ENCODE measurements around the gene SPG7.

Gene SPG7

DNA sequence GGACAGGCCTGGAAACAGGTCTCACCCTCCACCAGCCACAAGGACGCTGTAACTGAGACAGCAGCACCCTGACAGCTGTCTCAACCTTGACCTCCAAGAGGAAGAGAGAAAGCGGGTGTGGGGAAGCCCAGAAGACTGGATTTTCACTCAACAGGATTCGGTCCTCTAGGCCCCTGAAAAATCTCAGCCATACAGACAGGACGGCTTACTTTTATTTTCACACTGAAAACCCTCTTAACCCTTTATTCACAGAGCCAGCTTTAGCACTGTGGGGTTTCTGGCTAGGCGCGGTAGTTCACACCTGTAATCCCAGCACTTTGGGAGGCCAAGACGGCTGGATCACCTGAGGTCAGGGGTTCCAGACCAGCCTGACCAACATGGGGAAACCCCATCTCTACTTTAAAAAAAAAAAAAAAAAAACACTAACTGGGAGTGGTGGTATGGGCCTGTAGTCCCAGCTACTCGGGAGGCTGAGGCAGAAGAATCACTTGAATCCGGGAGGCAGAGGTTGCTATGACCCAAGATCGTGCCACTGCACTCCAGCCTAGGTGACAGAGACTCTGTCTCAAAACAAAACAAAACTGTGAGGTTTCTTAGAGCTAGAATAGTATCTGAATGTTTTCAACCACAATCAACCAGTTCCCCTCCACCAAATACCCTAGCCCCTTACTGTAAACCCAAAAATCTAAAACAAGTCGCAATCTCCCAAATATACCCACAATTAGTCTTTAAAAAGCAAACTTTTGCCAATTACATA lies 23.1 kb upstream of the SPG7 start:
- Histone ChIP-seq H4K20me1 (ENCODE audit: insufficient read depth, low read length, poor library complexity, severe bottlenecking) (peaks cover 80% of the 10 kb centered on the region), H3K9me3 (ENCODE audit: insufficient read depth, low read depth, low read length) (no peaks in the 10 kb centered on the region), H3K36me3 (ENCODE audit: insufficient read depth, low read length) (no peaks in the 10 kb centered on the region), H3K27me3 (ENCODE audit: insufficient read depth, low read length, poor library complexity, severe bottlenecking) (no peaks in the 10 kb centered on the region), H3K9me2 (replicated peaks; ENCODE audit: low read depth, low read length) (no peaks in the 10 kb centered on the region), H2AFZ (ENCODE audit: low read length) (no peak overlapping the region), H3K9ac (ENCODE audit: low read depth, low read length, poor library complexity, severe bottlenecking) (peak overlapping the region; percentile 39), H3K4me1 (ENCODE audit: insufficient read depth, low read length, poor library complexity, severe bottlenecking) (peaks cover 34% of the 10 kb centered on the region), H3K79me2 (ENCODE audit: insufficient read depth, low read length) (peaks cover 90% of the 10 kb centered on the region), H3K4me2 (ENCODE audit: low read depth, low read length, poor library complexity, severe bottlenecking) (peak overlapping the region; percentile 89), H3F3A (ENCODE audit: low read depth) (no peaks in the 10 kb centered on the region), H3K4me3 (ENCODE audit: low read length, poor library complexity, severe bottlenecking) (peak overlapping the region; percentile 54)
- TF ChIP-seq, protein P1, sequence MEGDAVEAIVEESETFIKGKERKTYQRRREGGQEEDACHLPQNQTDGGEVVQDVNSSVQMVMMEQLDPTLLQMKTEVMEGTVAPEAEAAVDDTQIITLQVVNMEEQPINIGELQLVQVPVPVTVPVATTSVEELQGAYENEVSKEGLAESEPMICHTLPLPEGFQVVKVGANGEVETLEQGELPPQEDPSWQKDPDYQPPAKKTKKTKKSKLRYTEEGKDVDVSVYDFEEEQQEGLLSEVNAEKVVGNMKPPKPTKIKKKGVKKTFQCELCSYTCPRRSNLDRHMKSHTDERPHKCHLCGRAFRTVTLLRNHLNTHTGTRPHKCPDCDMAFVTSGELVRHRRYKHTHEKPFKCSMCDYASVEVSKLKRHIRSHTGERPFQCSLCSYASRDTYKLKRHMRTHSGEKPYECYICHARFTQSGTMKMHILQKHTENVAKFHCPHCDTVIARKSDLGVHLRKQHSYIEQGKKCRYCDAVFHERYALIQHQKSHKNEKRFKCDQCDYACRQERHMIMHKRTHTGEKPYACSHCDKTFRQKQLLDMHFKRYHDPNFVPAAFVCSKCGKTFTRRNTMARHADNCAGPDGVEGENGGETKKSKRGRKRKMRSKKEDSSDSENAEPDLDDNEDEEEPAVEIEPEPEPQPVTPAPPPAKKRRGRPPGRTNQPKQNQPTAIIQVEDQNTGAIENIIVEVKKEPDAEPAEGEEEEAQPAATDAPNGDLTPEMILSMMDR (conservative IDR thresholded peaks at IDR 0.05; ENCODE audit: low read length): no peak

DNA sequence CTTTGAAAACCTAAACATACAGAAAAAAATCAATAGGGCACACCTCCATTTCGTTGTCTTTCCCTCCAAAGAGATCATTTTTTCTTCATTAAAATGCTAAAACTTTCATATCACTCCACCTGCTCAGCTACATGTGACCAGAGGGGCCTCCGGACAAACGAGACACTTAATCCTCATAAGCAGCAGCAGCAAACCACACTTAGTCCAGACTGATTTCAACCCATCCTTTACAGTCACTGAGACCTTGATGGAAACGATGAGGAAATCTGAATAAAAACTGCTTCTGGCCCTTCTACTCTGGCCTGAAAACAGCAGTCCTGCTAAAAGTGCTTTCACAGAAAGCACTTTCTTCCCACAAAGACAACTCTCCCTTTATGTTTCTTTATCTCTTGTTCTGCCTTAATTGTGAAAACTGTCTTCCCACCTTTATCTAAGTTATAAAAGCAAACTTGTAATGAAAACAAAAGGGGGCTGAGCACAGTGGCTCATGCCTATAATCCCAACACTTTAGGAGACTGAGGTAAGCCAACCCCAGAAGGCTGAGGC lies 22.4 kb upstream of the SPG7 start:
- Histone ChIP-seq H3K36me3 (ENCODE audit: insufficient read depth, low read length) (no peaks in the 10 kb centered on the region), H3K27me3 (ENCODE audit: insufficient read depth, low read length, poor library complexity, severe bottlenecking) (no peaks in the 10 kb centered on the region), H3K9me2 (replicated peaks; ENCODE audit: low read depth, low read length) (no peaks in the 10 kb centered on the region), H3K9ac (ENCODE audit: low read depth, low read length, poor library complexity, severe bottlenecking) (peak overlapping the region; percentile 39), H3K4me3 (ENCODE audit: low read length, poor library complexity, severe bottlenecking) (peak overlapping the region; percentile 54), H3K79me2 (ENCODE audit: insufficient read depth, low read length) (peaks cover 84% of the 10 kb centered on the region), H4K20me1 (ENCODE audit: insufficient read depth, low read length, poor library complexity, severe bottlenecking) (peaks cover 75% of the 10 kb centered on the region), H3K4me1 (ENCODE audit: insufficient read depth, low read length, poor library complexity, severe bottlenecking) (peaks cover 34% of the 10 kb centered on the region), H3K4me2 (ENCODE audit: low read depth, low read length, poor library complexity, severe bottlenecking) (peak overlapping the region; percentile 89), H3K9me3 (ENCODE audit: insufficient read depth, low read depth, low read length) (no peaks in the 10 kb centered on the region), H2AFZ (ENCODE audit: low read length) (no peak overlapping the region), H3F3A (ENCODE audit: low read depth) (no peaks in the 10 kb centered on the region)
- TF ChIP-seq, protein P1 (conservative IDR thresholded peaks at IDR 0.05; ENCODE audit: low read length): no peak
- TF ChIP-seq EZH2phosphoT487 (IDR thresholded peaks at IDR 0.05; ENCODE audit: borderline replicate concordance): no peak

DNA sequence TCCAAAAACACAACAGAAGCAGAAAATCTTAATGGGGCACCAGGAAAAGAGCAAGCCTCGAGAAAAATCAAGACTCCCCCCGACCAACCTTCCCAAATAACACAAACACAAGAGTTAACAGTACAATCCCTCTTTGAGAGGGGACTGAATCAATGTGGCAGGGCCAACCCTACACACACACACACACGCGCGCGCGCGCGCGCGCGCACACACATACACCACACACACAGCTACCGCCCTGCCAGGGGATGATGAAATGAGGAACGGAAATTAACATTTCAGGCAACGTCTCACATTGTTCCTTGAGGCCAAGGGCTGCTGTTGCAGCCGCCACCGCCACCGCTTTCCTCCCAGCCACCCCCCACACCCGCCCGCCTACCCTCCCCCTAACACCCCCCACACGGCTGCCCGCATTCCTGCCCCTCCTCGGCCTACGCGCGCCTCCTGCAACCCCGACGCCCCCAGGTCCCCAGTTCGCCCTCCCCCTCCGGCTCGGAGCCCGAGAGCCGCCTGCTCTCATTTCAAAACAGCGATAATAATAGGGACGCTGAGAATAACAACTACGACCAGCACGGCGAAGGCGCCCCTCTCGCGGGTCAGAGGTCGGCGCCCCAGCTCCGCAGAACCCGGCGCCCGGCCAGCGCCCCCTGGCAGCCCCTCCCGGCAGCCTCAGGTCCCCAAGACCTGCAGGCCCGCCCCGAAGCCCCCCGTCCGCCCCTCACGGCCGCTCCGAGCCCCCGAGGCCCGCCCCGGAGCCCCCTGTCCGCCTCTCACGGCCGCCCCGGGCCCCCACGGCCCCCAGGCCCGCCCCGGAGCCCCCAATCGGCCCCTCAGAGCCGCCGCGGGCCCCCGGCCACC lies 18.9 kb upstream of the SPG7 start:
- H3K79me2 ChIP-seq (ENCODE audit: insufficient read depth, low read length): peaks cover 65% of the 10 kb centered on the region
- H3F3A ChIP-seq (ENCODE audit: low read depth): no peaks in the 10 kb centered on the region
- H3K4me3 ChIP-seq (ENCODE audit: low read length, poor library complexity, severe bottlenecking): peak overlapping the region; percentile 80
- H3K36me3 ChIP-seq (ENCODE audit: insufficient read depth, low read length): no peaks in the 10 kb centered on the region
- no peaks in the 10 kb centered on the region for H3K27me3 ChIP-seq (ENCODE audit: insufficient read depth, low read length, poor library complexity, severe bottlenecking)
- peaks cover 44% of the 10 kb centered on the region for H4K20me1 ChIP-seq (ENCODE audit: insufficient read depth, low read length, poor library complexity, severe bottlenecking)
- no peaks in the 10 kb centered on the region for H3K9me3 ChIP-seq (ENCODE audit: insufficient read depth, low read depth, low read length)
- peak overlapping the region; percentile 89 for H3K4me2 ChIP-seq (ENCODE audit: low read depth, low read length, poor library complexity, severe bottlenecking)
- H3K9me2 ChIP-seq (replicated peaks; ENCODE audit: low read depth, low read length): no peaks in the 10 kb centered on the region
- H3K9ac ChIP-seq (ENCODE audit: low read depth, low read length, poor library complexity, severe bottlenecking): peak overlapping the region; percentile 82
- H3K4me1 ChIP-seq (ENCODE audit: insufficient read depth, low read length, poor library complexity, severe bottlenecking): peaks cover 34% of the 10 kb centered on the region
- H2AFZ ChIP-seq (ENCODE audit: low read length): no peak overlapping the region
- TF ChIP-seq, protein P1 (conservative IDR thresholded peaks at IDR 0.05; ENCODE audit: low read length): no peak
- TF ChIP-seq EZH2phosphoT487 (IDR thresholded peaks at IDR 0.05; ENCODE audit: borderline replicate concordance): no peak
